Transverse colon (tissue), 4 donors: ENCODE data around the gene ATRX.

Experiments
- POLR2AphosphoS5 ChIP-seq, 3 donors: sonication (generic); formaldehyde crosslinking; IDR thresholded peaks; one replicate each; pipeline ENCODE4 v1.6.1; 2016; ENCODE audit warnings: antibody characterized with exemption in 3 of 3
- TF ChIP-seq, protein P1 (sequence below), 5 experiments: fragments of 200-600 bp in 3 of 5; fragments of 450-650 bp in 2 of 5; sonication (generic) in 3 of 5; IDR thresholded peaks; 1 replicate in 2 of 5; 2 replicates in 3 of 5; pipeline ENCODE4 v1.5.1; 2016 to 2017; ENCODE audit warnings: antibody characterized with exemption in 5 of 5, inconsistent platforms in 3 of 5, mild to moderate bottlenecking in 2 of 5, moderate library complexity in 1 of 5

DNA sequence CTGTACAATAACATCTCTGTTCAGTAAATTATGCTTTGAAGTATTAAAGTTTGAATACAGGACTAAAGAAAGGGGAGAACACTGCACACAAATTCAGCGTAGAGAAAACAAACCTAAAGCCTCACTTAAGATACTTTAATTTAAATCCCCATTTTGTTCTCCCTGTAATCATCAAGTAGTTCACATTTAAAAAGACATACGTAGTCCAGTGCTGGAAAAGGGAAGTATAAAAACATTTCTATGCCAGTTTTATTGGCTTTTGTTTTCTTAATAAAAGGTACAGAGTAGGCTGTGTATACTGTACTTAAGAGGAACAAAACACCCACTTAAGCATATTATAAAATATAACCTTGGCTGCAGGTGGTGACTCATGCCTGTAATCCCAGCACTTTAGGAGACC lies 237.3 kb downstream of the ATRX start:
- no peak for TF ChIP-seq POLR2AphosphoS5 (IDR thresholded peaks at IDR 0.05)
- TF ChIP-seq, protein P1, sequence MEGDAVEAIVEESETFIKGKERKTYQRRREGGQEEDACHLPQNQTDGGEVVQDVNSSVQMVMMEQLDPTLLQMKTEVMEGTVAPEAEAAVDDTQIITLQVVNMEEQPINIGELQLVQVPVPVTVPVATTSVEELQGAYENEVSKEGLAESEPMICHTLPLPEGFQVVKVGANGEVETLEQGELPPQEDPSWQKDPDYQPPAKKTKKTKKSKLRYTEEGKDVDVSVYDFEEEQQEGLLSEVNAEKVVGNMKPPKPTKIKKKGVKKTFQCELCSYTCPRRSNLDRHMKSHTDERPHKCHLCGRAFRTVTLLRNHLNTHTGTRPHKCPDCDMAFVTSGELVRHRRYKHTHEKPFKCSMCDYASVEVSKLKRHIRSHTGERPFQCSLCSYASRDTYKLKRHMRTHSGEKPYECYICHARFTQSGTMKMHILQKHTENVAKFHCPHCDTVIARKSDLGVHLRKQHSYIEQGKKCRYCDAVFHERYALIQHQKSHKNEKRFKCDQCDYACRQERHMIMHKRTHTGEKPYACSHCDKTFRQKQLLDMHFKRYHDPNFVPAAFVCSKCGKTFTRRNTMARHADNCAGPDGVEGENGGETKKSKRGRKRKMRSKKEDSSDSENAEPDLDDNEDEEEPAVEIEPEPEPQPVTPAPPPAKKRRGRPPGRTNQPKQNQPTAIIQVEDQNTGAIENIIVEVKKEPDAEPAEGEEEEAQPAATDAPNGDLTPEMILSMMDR (IDR thresholded peaks at IDR 0.05): no peak
